PC-9 (cell line): Measurements from ENCODE around the gene CAPG. TPM values are rescaled to one million over a fixed set of nuclear protein-coding genes. Genes with fewer than 3 reads are reported as not detected.
A peak's percentile ranks its signal among the peaks of the same experiment; 100 is the strongest.

Experiments used
- BruUV-seq: library from RNA; stranded (reverse); fragments of 400-500 nt; replicated peaks from 2 replicates; lab custom pipeline; 2021; lab: Mats Ljungman, UMichigan
- CTCF ChIA-PET: fragments of 300-600 bp; sonication (Branson Sonifier 250); formaldehyde crosslinking; loops from one replicate; lab custom pipeline; 2022; ENCODE audit warnings: antibody characterized with exemption; lab: Charles Lee
- POLR2A ChIA-PET: fragments of 300-600 bp; sonication (Branson Sonifier 250); formaldehyde crosslinking; loops from one replicate; lab custom pipeline; 2022; ENCODE audit warnings: antibody characterized with exemption; ENCODE audit not compliant: unreplicated experiment; lab: Charles Lee
- DNase-seq, 2 experiments: peaks; one replicate each; pipeline versions ENCODE4 v3.0.0 to v3.0.0-alpha.2; 2015 to 2022; ENCODE audit warnings: mixed read lengths in 1 of 2
- H2AFZ ChIP-seq: fragments of 200-600 bp; sonication (generic); 2 replicates; pipeline ENCODE4 v1.8.1; 2017; ENCODE audit warnings: antibody characterized with exemption
- H3F3A ChIP-seq: fragments of 200-600 bp; sonication (generic); 2 replicates; pipeline ENCODE4 v1.8.1; 2017; ENCODE audit warnings: antibody characterized with exemption, mild to moderate bottlenecking, low read depth; ENCODE audit not compliant: insufficient read depth
- H3K27ac ChIP-seq: fragments of 200-600 bp; sonication (generic); 2 replicates; pipeline ENCODE4 v1.6.1; 2016; ENCODE audit warnings: mixed run types
- H3K27me3 ChIP-seq: fragments of 200-600 bp; sonication (generic); 2 replicates; pipeline ENCODE4 v1.6.1; 2016; ENCODE audit warnings: low read depth, mixed run types; ENCODE audit not compliant: insufficient read depth
- H3K36me3 ChIP-seq: fragments of 200-600 bp; sonication (generic); 2 replicates; pipeline ENCODE4 v1.6.1; 2016; ENCODE audit warnings: low read depth, mixed run types
- H3K4me1 ChIP-seq: fragments of 200-600 bp; sonication (generic); replicated peaks from 2 replicates; pipeline ENCODE4 v1.6.1; 2016; ENCODE audit warnings: mixed run types; ENCODE audit not compliant: insufficient read depth
- H3K4me2 ChIP-seq: fragments of 200-600 bp; sonication (generic); 2 replicates; pipeline ENCODE4 v1.6.1; 2017; ENCODE audit warnings: mixed run types
- H3K4me3 ChIP-seq: fragments of 200-600 bp; sonication (generic); 2 replicates; pipeline ENCODE4 v1.6.1; 2016; ENCODE audit warnings: mixed run types
- H3K79me2 ChIP-seq: fragments of 200-600 bp; sonication (generic); 2 replicates; pipeline ENCODE4 v1.6.1; 2017; ENCODE audit warnings: low read depth, mixed run types
- H3K9me2 ChIP-seq: fragments of 200-600 bp; sonication (generic); 2 replicates; pipeline ENCODE4 v1.8.1; 2017; ENCODE audit warnings: mild to moderate bottlenecking; ENCODE audit not compliant: insufficient read depth
- H3K9me3 ChIP-seq: fragments of 200-600 bp; sonication (generic); 2 replicates; pipeline ENCODE4 v1.8.1; 2016; ENCODE audit warnings: low read depth; ENCODE audit not compliant: insufficient read depth
- H4K20me1 ChIP-seq: fragments of 200-600 bp; sonication (generic); 2 replicates; pipeline ENCODE4 v1.8.1; 2017; ENCODE audit not compliant: insufficient read depth
- CTCF ChIP-seq: fragments of 200-600 bp; sonication (generic); conservative IDR thresholded peaks from 2 replicates; pipeline ENCODE4 v1.6.1; 2017; ENCODE audit warnings: mixed run types, antibody characterized with exemption, mild to moderate bottlenecking, moderate library complexity
- EZH2 ChIP-seq: fragments of 200-600 bp; sonication (generic); IDR thresholded peaks from 2 replicates; pipeline ENCODE4 v1.8.0; 2017; ENCODE audit warnings: antibody characterized with exemption, low read depth
- intact Hi-C: fragments of 100-400 bp; cut with micrococcal nuclease; formaldehyde crosslinking; loops from one replicate; pipeline ENCODE4 v1.10.0; 2022; ENCODE audit not compliant: unreplicated experiment
- total RNA-seq: library from RNA; stranded (reverse); gene quantifications from 2 replicates; pipeline ENCODE4 v1.2.3, GENCODE V29; 2021

Gene CAPG
- total RNA-seq, 1 experiment from 2014 or later, result 417 TPM

- H3K36me3 ChIP-seq, result peaks cover 8% of the 10 kb centered on the region; the same call in 1 of the 2 replicates
- ChIA-PET CTCF (interaction anchor here (0.6 to 1.2 kb wide), 3 partner anchors 27 to 197 kb away, joined by 3 to 6 read pairs (median 3); partner anchors contain the start of gene TGOLN2), POLR2A (interaction anchor here (0.5 to 1.0 kb wide), 3 partner anchors 8 to 63 kb away, joined by 3 to 5 read pairs (median 3); no protein-coding TSS in a partner anchor)
- H3F3A ChIP-seq, result no peaks in the 10 kb centered on the region
- H3K4me3 ChIP-seq, result peak overlapping the region; percentile 87
- peaks cover 44% of the 10 kb centered on the region for H3K79me2 ChIP-seq
- peaks cover 16% of the 10 kb centered on the region for H3K4me1 ChIP-seq
- H3K9me3 ChIP-seq, result no peaks in the 10 kb centered on the region; the same call in 1 of the 2 replicates
- intact Hi-C loops, result loop anchor here (2.0 kb wide), 2 partner anchors 26 to 56 kb away; partner anchors contain the start of gene CAPG
- H3K27me3 ChIP-seq, result no peaks in the 10 kb centered on the region
- DNase-seq, result no peak
- H3K27ac ChIP-seq, result no peak overlapping the region
- 0 out of 2 replicates have a peak, but pooled peaks cover 6% of the 10 kb centered on the region for H4K20me1 ChIP-seq
- peak overlapping the region; percentile 90 for H2AFZ ChIP-seq
- no peaks in the 10 kb centered on the region for H3K9me2 ChIP-seq
- BruUV-seq, result TSS peak; percentile 52
- H3K4me2 ChIP-seq, result peak overlapping the region; percentile 90
- TF ChIP-seq EZH2 (no peak), CTCF (no peak)
Observed at GRCh38 chr2:85355073-85355410, 55.1 kb downstream of the CAPG start.

- H2AFZ ChIP-seq, result peak within 1 kb of the TSS; percentile 90
- no peaks in the 10 kb centered on the region; the same call in 1 of the 2 replicates for H3K9me3 ChIP-seq
- POLR2A ChIA-PET, result interaction anchor here (0.5 to 1.0 kb wide), 8 partner anchors 8 to 452 kb away, joined by 3 to 21 read pairs (median 3); partner anchors contain the start of gene C2orf68
- H3K27me3 ChIP-seq, result no peaks in the 10 kb centered on the region
- peak; percentile 96 for DNase-seq
- TF ChIP-seq CTCF (no peak), EZH2 (no peak)
- H3K4me1 ChIP-seq, result peaks cover 16% of the 10 kb centered on the region
- peaks cover 44% of the 10 kb centered on the region for H3K79me2 ChIP-seq
- H3K27ac ChIP-seq, result peak within 1 kb of the TSS; percentile 62
- intact Hi-C loops, result loop anchor here (2.0 to 5.0 kb wide), 3 partner anchors 26 to 447 kb away; partner anchors contain the start of genes CAPG and TMSB10
- H3F3A ChIP-seq, result no peaks in the 10 kb centered on the region
- peak within 1 kb of the TSS; percentile 93 for H3K4me2 ChIP-seq
- no peaks in the 10 kb centered on the region for H3K9me2 ChIP-seq
- 0 out of 2 replicates have a peak, but pooled peaks cover 6% of the 10 kb centered on the region for H4K20me1 ChIP-seq
- CTCF ChIA-PET, result interaction anchor here (0.6 to 1.2 kb wide), 4 partner anchors 26 to 197 kb away, joined by 3 to 6 read pairs (median 3); partner anchors contain the start of gene TGOLN2
- no TSS peak for BruUV-seq
- H3K4me3 ChIP-seq, result peak within 1 kb of the TSS; percentile 87
- H3K36me3 ChIP-seq, result peaks cover 8% of the 10 kb centered on the region; the same call in 1 of the 2 replicates
Observed at GRCh38 chr2:85354286-85355072, 55.7 kb downstream of the CAPG start, which contains the start of the genes ELMOD3 and RETSAT. Gene ELMOD3, plus strand, starts transcription at chr2:85354769. Its CDS starts 2,430 bp downstream, at chr2:85357199. Gene RETSAT, minus strand, starts transcription at chr2:85354528. Its CDS starts 21 bp downstream, at chr2:85354507.

- H3K36me3 ChIP-seq, result peaks cover 12% of the 10 kb centered on the region
- TSS peak; percentile 71 for BruUV-seq
- peak; percentile 34 to 59 for DNase-seq
- POLR2A ChIA-PET, result interaction anchor here (0.5 to 0.7 kb wide), 5 partner anchors 11 to 452 kb away, joined by 3 to 21 read pairs (median 3); partner anchors contain the start of gene C2orf68
- H3K9me3 ChIP-seq, result no peaks in the 10 kb centered on the region; the same call in 1 of the 2 replicates
- TF ChIP-seq EZH2 (no peak), CTCF (no peak)
- no peaks in the 10 kb centered on the region for H3K27me3 ChIP-seq
- H3K4me1 ChIP-seq, result peaks cover 16% of the 10 kb centered on the region
- H3K4me3 ChIP-seq, result peak overlapping the region; percentile 87
- H3K4me2 ChIP-seq, result peak overlapping the region; percentile 93
- intact Hi-C loops, result loop anchor here (2.0 to 5.0 kb wide), 3 partner anchors 25 to 447 kb away; partner anchors contain the start of genes CAPG and TMSB10
- H3K9me2 ChIP-seq, result no peaks in the 10 kb centered on the region
- peak overlapping the region; percentile 78 for H2AFZ ChIP-seq
- H4K20me1 ChIP-seq, result 0 out of 2 replicates have a peak, but pooled peaks cover 6% of the 10 kb centered on the region
- CTCF ChIA-PET, result interaction anchor here (0.8 kb wide), 1 partner anchor 195 kb away, joined by 3 read pairs; no protein-coding TSS in a partner anchor
- H3F3A ChIP-seq, result no peaks in the 10 kb centered on the region
- peaks cover 44% of the 10 kb centered on the region for H3K79me2 ChIP-seq
- H3K27ac ChIP-seq, result peak overlapping the region; percentile 62
Observed at GRCh38 chr2:85353876-85354285, 56.3 kb downstream of the CAPG start.
